HEK293T (cell line): ENCODE measurements around the gene RANGAP1.
"Not testable (repeated sequence)": the region's sequence is repeated elsewhere in the genome, so short reads cannot be mapped to it uniquely, and the experiment has no call there.

ENCODE experiments used
- CTCF ChIA-PET: fragments of 350-600 bp; formaldehyde crosslinking; extraction: SDS; loops from one replicate; lab custom pipeline; 2021; ENCODE audit warnings: antibody characterized with exemption, inconsistent platforms; lab: Yijun Ruan, JAX
- POLR2A ChIA-PET: fragments of 350-600 bp; formaldehyde crosslinking; extraction: SDS; loops from one replicate; lab custom pipeline; 2020; ENCODE audit warnings: antibody characterized with exemption, inconsistent platforms; lab: Yijun Ruan, JAX
- DNase-seq: peaks from one replicate; pipeline ENCODE4 v3.0.0; 2012; ENCODE audit warnings: mixed read lengths; ENCODE audit errors: extremely low spot score
- ARNT ChIP-seq: fragments of 450-650 bp; IDR thresholded peaks from 2 replicates; pipeline ENCODE4 v1.6.1; 2017; ENCODE audit warnings: mild to moderate bottlenecking
- BHLHE40 ChIP-seq: fragments of 450-650 bp; IDR thresholded peaks from 2 replicates; pipeline ENCODE4 v1.6.1; 2016; ENCODE audit warnings: mild to moderate bottlenecking, moderate library complexity, borderline replicate concordance
- CTBP1 ChIP-seq: fragments of 450-650 bp; IDR thresholded peaks from 2 replicates; pipeline ENCODE4 v1.6.1; 2016; ENCODE audit warnings: borderline replicate concordance
- ELF4 ChIP-seq: fragments of 450-650 bp; IDR thresholded peaks from 2 replicates; pipeline ENCODE4 v1.6.1; 2017; ENCODE audit warnings: antibody characterized with exemption
- FOXA1 ChIP-seq: fragments of 450-650 bp; IDR thresholded peaks from 2 replicates; pipeline ENCODE4 v1.6.1; 2016; ENCODE audit warnings: mild to moderate bottlenecking
- FOXK2 ChIP-seq: fragments of 450-650 bp; IDR thresholded peaks from 2 replicates; pipeline ENCODE4 v1.6.1; 2016; ENCODE audit warnings: mild to moderate bottlenecking
- FOXM1 ChIP-seq: fragments of 450-650 bp; IDR thresholded peaks from 2 replicates; pipeline ENCODE4 v1.6.1; 2017; ENCODE audit warnings: mild to moderate bottlenecking, borderline replicate concordance
- HDGF ChIP-seq: fragments of 450-650 bp; IDR thresholded peaks from 2 replicates; pipeline ENCODE4 v1.6.1; 2017; ENCODE audit warnings: antibody characterized with exemption, borderline replicate concordance
- L3MBTL2 ChIP-seq: fragments of 450-650 bp; conservative IDR thresholded peaks from 2 replicates; pipeline ENCODE4 v1.6.1; 2016; ENCODE audit warnings: mild to moderate bottlenecking
- LEF1 ChIP-seq: fragments of 450-650 bp; IDR thresholded peaks from 2 replicates; pipeline ENCODE4 v1.6.1; 2017; ENCODE audit warnings: mild to moderate bottlenecking, borderline replicate concordance
- NFRKB ChIP-seq: fragments of 450-650 bp; IDR thresholded peaks from 2 replicates; pipeline ENCODE4 v1.6.1; 2016; ENCODE audit warnings: mild to moderate bottlenecking, moderate library complexity
- SP1 ChIP-seq: fragments of 450-650 bp; IDR thresholded peaks from 2 replicates; pipeline ENCODE4 v1.6.1; 2017
- SUZ12 ChIP-seq: fragments of 450-650 bp; IDR thresholded peaks from 2 replicates; pipeline ENCODE4 v1.6.1; 2016; ENCODE audit warnings: mild to moderate bottlenecking
- TARDBP ChIP-seq: fragments of 450-650 bp; IDR thresholded peaks from 2 replicates; pipeline ENCODE4 v1.6.1; 2016
- ZNF384 ChIP-seq: fragments of 450-650 bp; IDR thresholded peaks from 2 replicates; pipeline ENCODE4 v1.6.1; 2016
- TF ChIP-seq, protein P1 (sequence below): fragments of 450-650 bp; IDR thresholded peaks from 2 replicates; pipeline ENCODE4 v1.6.1; 2016

Gene RANGAP1

DNA sequence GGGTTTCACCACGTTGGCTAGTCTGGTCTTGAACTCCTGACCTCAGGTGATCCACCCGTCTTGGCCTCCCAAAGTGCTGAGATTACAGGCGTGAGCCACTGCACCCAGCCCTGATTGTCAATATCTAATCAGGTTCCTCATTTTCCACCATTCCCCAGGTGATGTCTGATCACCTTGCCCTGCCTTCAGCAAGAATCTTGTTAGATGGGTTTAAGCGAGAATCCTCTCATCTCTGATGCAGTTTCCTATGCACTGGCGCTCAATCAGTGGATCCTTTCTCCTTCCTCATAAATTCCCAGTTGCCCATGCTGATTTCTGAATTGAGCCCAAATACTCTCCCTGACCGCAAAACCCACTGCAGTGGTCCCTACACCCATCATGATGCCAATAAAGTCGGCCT lies 14.7 kb upstream of the RANGAP1 start:
- no peak for DNase-seq
- TF ChIP-seq ZNF384, result no peak
- TF ChIP-seq FOXM1, result no peak
- no peak for TF ChIP-seq FOXK2
- no peak for TF ChIP-seq FOXA1
- TF ChIP-seq HDGF, result no peak
- no peak for TF ChIP-seq LEF1
- no peak for TF ChIP-seq CTBP1
- TF ChIP-seq SP1, result no peak
- no peak for TF ChIP-seq L3MBTL2
- ChIA-PET POLR2A (interaction anchor here (0.7 to 2.5 kb wide), 6 partner anchors 8 to 380 kb away, joined by 3 to 19 read pairs (median 6); partner anchors contain the start of genes ACO2, PHF5A, RANGAP1 and TEF), CTCF (no interaction called here)

DNA sequence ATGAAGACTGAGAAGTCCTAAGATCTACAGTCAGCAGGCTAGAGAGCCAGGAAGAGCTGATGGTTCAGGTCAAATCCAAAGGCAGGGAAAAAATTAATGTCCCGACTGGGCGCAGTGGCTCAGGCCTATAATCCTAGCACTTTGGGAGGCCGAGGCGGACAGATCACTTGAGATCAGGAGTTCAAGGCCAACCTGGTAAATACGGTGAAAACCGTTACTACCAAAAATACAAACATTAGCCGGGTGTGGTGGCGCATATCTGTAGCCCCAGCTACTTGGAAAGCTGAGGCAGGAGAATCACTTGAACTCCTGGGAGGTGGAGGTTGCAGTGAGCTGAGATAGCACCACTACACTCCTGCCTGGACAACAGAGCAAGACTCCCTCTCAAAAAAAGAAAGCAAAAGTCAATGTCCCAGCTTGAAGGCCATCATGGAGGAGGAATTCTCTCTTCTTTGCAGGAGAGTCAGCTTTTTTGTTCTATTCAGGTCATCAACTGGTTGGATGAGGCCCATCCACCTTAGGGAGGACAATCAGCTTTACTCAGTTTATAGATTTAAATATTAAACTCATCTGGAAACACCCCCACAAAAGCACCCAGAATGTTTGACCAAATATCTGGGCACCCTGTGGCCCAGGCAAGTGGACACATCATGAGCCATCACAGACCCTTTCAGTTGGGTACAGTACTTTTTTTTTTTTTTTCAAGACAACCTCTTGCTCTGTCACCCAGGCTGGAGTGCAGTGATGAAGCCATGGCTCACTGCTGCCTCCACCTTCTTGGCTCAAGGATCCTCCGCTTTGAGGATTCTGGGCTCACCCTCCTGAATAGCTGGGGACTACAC lies 11.1 kb upstream of the RANGAP1 start:
- DNase-seq, result no peak
- TF ChIP-seq TARDBP (no peak), FOXK2 (no peak), ELF4 (no peak), L3MBTL2 (no peak), FOXA1 (no peak), CTBP1 (no peak), SP1 (no peak), NFRKB (no peak), HDGF (no peak), ZNF384 (no peak), ARNT (no peak), BHLHE40 (no peak)
- ChIA-PET POLR2A (interaction anchor here (1.1 to 1.2 kb wide), 2 partner anchors 9 to 11 kb away, joined by 4 to 8 read pairs; partner anchors contain the start of gene RANGAP1), CTCF (interaction anchor here (0.7 kb wide), 1 partner anchor 11 kb away, joined by 3 read pairs; the partner anchor contains the start of gene RANGAP1)

DNA sequence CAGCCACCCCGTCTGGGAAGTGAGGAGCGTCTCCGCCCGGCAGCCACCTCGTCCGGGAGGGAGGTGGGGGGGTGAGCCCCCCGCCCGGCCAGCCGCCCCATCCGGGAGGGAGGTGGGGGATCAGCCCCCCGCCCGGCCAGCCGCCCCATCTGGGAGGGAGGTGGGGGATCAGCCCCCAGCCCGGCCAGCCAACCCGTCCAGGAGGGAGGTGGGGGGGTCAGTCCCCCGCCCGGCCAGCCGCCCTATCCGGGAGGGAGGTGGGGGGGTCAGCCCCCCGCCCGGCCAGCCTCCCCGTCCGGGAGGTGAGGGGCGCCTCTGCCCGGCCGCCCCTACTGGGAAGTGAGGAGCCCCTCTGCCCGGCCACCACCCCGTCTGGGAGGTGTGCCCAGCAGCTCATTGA lies 8.8 kb upstream of the RANGAP1 start:
- POLR2A ChIA-PET, DNase-seq, CTCF ChIA-PET: not testable (repeated sequence)

DNA sequence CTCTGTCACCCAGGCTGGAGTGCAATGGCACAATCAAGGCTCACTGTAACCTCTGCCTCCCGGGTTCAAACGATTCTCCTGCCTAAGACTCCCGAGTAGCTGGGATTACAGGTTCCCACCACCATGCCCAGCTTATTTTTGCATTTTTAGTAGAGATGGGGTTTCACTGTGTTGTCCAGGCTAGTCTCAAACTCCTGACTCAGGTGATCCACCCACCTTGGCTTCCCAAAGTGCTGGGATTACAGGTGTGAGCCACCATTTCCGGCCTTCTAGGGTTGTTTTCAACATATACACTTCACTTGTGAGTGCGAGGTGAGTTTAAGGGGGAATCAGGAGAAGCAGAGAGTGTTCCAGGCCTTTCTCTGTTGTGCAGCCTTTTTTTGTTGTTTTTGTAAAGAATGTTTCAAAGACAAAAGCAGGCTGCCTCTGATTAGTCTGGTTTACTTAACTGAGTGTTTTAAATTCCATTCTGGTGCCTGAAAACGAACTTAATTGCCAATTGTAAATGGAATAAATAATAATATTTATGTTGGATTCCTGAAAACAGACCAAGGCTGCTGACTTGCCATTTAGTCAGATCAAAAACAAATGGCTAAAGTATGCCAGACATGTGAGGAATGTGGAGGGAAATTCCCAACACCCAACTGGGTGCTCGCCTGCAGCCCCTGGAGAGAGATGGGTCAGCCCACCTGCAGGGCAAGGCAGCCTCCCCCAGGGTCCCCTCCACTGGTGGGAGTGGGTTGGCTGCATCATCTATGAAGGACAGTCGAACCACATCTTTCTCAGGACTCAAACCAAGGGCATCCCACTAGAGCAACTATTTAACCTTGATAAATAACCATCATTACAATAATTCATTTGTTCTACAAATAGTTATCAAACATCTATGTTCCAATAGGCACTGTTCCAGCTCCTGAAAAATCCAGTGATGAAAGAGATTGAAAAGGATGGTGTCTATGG lies 4.6 kb upstream of the RANGAP1 start:
- ChIA-PET CTCF (no interaction called here), POLR2A (interaction anchor here (1.0 kb wide), 1 partner anchor 330 kb away, joined by 3 read pairs; the partner anchor contains the start of genes DESI1 and XRCC6)
- TF ChIP-seq BHLHE40 (no peak), LEF1 (no peak), FOXM1 (no peak), CTBP1 (no peak), ZNF384 (no peak), TARDBP (no peak), SP1 (no peak)
- TF ChIP-seq, protein P1, sequence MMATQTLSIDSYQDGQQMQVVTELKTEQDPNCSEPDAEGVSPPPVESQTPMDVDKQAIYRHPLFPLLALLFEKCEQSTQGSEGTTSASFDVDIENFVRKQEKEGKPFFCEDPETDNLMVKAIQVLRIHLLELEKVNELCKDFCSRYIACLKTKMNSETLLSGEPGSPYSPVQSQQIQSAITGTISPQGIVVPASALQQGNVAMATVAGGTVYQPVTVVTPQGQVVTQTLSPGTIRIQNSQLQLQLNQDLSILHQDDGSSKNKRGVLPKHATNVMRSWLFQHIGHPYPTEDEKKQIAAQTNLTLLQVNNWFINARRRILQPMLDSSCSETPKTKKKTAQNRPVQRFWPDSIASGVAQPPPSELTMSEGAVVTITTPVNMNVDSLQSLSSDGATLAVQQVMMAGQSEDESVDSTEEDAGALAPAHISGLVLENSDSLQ, result no peak
- no peak for DNase-seq

DNA sequence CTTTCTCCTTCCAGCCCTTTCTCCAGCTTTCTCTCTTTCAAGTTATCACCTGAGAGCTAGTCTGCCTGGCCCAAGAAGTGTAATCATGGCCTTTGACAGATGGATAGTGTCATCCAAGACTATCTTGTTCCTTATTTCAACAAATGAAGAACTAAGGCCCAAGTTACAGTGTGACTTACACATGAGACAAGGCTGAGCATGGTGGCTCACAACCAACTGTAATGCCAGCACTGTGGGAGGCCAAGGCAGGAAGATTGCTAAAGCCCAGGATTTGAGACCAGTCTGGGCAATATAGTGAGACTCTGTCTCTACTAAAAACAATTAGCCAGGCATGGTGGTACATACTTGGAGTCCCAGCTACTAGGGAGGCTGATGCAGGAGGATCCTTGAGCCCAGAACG lies 3.7 kb upstream of the RANGAP1 start:
- no peak for DNase-seq
- no peak for TF ChIP-seq BHLHE40
- TF ChIP-seq ELF4, result no peak
- TF ChIP-seq FOXK2, result no peak
- no peak for TF ChIP-seq FOXA1
- TF ChIP-seq SP1, result no peak
- TF ChIP-seq SUZ12, result no peak
- TF ChIP-seq L3MBTL2, result no peak
- no peak for TF ChIP-seq HDGF
- TF ChIP-seq CTBP1, result no peak
- TF ChIP-seq, protein P1, result no peak
- TF ChIP-seq LEF1, result no peak
- ChIA-PET POLR2A (no interaction called here), CTCF (no interaction called here)

DNA sequence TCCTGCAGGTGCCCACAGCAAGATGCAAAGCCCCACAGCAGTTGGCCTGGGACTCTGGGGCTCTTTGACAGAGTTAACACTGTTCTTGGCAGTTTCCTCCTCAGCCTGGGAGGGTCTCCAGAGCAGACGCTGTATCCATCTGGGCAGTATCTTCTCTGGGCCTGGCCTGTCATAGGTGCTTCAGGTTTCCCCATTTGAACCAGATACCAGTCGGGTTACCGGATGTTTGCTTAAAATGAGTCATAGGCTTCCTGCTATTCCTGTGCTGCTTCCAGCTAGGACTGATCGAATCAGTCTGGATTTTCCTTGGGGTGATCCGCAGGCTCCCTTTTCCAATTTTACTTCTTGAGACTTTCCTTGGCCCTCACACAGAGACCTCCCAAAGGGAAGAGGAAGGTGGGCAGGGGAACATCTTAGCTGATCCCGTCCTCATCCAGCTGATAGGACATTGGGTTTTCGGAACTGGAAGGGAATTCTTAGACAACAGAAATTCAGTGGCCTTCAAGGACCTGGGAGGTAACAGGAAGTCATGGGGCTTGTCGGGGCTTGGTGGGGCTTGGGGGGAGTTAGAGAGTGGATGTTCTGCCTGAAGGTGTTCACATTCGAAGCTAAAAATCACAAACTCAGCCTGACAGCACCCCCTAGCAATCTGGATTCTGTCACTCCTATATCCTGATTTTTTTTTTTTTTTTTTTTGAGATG lies 2.4 kb upstream of the RANGAP1 start:
- ChIA-PET POLR2A (interaction anchor here (1.1 to 5.3 kb wide), 6 partner anchors 8 to 337 kb away, joined by 3 to 34 read pairs (median 5); partner anchors contain the start of genes ACO2, PHF5A, RBX1 and TEF), CTCF (no interaction called here)
- TF ChIP-seq, protein P1, result no peak
- TF ChIP-seq HDGF, result no peak
- no peak for TF ChIP-seq FOXA1
- no peak for TF ChIP-seq CTBP1
- TF ChIP-seq FOXK2, result no peak
- TF ChIP-seq SP1, result no peak
- TF ChIP-seq ELF4, result no peak
- TF ChIP-seq ZNF384, result no peak
- DNase-seq, result no peak
